GM18873 (cell line): ENCODE results near the gene LAMA2.
"Not testable (repeated sequence)": the region's sequence is repeated elsewhere in the genome, so short reads cannot be mapped to it uniquely, and the experiment has no call there.

Source experiments
- ATAC-seq: cut with Tn5 transposase; IDR thresholded peaks from one replicate; pipeline ENCODE4 v1.9.1; 2021; ENCODE audit warnings: mild to moderate bottlenecking, moderate library complexity, moderate number of reproducible peaks; ENCODE audit not compliant: unreplicated experiment, low FRiP score

The LAMA2 gene

DNA sequence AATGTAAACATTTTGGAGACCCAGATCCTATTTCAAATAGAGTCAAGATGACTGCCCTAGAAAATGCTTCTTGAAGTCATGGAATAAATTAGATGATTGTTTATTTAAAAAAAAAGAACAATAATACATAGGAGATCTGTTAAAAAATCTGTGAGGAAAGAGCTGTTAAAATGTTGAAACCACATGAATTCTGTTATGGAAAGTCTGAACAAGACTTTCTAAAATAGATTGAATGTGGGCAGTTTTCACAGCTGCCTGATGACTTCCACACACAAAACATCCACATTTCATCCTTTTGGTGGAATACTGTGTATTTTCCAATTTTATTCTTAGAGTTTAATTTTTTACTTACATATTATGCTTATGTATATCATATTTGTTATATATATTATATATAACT, 186.1 kb downstream of the LAMA2 start:
- ATAC-seq, result no peak

DNA sequence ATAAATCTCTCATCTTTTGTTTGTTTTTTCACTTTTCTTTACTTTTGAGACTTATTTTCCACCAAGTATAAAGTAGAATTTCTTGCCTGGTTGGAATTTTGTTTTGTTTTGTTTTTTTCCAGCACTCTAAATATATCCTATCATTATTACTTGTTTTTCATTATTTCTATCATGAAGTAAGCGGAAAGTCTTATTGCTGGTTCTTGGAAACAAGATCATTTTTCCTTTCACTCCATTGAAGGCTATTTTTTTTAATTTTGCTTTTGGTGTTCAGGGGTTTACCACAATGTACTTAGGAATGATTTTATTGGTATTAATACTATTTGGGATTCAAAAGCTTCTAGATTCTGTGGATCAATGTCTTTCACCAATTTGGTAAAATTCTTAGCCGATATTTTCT, 190.1 kb downstream of the LAMA2 start:
- no peak for ATAC-seq

DNA sequence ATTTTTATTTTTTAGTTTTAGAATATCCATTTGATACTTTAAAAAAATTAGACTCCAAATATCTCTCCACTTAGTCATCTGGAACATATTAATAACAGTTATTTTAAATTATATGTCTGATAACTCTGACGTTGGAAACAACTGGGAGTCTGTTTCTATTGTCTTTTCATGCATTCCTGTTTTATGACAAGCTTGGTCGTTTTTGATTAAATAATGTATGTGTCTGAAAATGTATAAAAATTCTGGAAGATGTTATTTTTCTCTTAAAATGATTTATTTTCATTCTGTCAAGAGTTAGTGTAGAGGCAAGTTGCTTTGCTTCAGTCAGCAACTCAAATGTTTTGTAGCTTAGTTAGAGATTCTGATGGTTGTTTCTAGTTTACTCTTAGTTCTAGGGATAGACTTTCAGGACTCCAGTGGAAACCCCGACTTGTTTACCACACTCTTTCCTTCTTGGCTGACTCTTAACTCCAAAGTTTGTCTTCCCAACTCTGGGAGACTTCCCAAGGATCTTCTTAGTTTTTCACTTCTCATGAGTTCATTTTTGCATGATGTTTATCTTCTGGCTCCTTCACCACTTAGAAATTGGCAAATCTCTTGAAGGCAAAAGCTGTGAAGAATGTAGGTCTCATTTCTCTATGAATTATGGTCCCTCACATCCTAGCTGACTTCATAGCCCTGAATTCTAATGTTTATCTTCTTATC, 190.9 kb downstream of the LAMA2 start:
- no peak for ATAC-seq

DNA sequence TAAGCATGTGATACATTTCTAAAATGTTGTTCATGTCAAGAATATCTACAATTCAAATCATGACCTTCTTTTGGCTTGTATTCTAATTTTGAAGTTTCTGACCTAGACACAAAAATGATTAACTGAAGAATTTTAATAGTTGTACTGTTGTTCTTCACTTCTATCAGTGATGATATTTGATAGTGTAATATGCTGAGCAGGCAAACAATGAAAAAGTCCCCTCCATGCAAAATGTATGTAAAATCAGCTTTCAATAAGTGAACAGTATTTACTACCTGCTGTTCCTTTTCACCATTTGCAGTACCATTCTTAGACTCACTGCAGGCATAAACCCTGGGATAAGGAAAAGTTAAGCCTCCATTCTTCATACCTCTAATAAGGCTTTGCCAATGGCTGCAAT, 201.5 kb downstream of the LAMA2 start:
- ATAC-seq, result no peak

DNA sequence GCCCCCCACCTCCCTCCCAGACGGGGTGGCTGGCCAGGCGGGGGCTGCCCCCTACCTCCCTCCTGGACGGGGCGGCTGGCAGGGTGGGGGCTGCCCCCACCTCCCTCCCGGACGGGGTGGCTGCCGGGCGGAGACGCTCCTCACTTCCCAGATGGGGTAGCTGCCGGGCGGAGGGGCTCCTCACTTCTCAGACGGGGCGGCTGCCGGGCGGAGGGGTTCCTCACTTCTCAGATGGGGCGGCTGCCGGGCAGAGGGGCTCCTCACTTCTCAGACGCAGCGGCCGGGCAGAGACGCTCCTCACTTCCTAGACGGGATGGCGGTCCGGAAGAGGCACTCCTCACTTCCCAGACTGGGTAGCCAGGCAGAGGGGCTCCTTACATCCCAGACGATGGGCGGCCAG, 205.5 kb downstream of the LAMA2 start:
- ATAC-seq, result not testable (repeated sequence)

DNA sequence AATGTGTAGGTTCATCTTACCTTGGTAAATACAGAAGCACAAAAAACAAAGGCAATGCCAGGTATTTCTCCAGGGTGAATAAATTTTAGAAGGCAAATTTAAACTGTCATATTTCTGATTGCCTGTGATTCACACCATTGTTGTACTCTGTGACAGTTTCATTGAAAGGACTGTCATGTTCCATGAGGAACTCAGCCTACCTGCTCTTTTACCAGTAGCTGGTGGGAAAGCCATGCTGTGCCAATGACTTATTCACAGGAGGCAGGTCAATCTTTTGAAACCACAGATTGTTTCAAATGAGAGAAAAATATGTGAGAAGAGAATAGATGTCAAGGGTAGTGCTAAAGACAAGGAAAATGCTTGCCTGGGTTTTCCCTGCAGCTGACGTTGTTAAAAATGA, 206.4 kb downstream of the LAMA2 start:
- ATAC-seq, result no peak

DNA sequence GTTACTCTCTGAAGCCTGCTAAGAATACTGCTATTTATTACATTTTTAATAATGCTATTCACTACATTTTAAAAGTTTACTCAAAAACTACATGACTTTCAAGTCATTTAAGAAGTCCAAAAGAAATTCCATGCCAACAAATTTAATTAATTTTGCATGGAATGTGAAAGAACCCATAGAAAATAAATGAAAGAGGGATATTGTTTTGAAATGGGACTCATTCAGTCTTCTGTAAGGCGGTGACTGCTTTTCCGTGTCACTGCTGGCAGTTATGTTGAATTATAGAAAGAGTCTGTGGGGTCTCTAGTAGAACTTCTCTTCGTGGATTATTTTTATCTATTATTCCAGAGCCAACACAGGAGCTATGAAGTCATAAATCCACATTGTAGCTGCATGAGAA, 211.2 kb downstream of the LAMA2 start:
- ATAC-seq, result no peak

DNA sequence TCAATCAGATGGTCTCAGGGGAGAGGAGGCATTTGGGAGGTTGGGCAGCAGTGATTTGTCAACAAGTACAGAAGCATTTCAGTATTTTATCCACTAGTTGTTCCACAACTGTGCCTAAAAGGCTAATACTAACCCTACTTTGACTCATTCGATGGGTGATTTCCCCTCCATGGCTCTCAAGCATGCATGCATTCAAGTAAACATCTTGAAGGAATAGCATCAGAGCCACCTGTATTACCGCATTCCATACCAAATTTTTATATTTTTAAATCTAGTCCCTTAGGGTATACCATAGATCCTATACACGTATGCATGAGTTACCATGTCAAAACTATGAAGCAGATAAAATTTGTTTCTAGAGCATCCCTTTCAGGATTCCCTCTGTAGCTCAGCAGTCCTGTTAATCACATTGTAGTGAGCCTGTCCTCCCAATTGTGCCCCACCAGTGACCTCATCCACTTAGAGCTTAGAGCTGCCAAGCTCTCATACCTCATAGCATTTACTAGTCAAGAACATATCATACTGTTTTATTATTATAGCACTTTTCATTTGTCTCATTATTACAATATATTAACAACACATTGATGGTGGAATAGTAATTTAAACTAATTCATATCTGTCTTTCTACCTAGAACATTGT, 213.8 kb downstream of the LAMA2 start:
- ATAC-seq, result no peak

DNA sequence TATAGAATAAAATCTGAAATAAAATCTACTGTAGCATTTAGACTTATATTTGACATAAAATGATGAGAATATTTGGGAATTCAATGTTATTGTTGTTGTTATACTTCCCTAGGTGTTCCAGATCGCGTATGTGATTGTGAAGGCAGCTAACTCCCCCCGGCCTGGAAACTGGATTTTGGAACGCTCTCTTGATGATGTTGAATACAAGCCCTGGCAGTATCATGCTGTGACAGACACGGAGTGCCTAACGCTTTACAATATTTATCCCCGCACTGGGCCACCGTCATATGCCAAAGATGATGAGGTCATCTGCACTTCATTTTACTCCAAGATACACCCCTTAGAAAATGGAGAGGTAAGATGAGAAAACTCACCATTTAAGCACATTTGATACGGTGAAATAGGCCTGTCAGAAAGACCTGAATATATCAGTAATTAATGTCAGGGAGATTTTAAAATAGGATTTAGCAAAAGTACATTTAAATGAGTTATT, 215.2 kb downstream of the LAMA2 start:
- no peak for ATAC-seq

DNA sequence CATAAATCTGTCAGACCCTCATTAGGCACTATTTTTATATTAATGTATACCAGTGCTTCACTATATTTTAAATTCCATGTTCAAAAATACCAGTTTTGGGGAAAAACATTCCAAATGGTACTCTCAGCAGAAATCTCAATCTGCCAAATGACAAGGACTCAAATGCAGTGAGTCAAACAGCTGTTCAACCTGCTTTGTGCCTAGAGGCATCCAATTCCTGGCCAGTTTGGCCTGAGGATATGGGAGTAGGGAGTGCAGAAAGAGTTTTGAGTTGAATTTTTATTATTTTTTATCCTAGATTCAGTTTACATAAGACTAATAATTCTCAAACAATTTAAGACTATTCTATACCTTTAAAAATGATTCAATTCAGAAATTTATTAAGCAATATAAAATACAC, 216.8 kb downstream of the LAMA2 start:
- no peak for ATAC-seq

DNA sequence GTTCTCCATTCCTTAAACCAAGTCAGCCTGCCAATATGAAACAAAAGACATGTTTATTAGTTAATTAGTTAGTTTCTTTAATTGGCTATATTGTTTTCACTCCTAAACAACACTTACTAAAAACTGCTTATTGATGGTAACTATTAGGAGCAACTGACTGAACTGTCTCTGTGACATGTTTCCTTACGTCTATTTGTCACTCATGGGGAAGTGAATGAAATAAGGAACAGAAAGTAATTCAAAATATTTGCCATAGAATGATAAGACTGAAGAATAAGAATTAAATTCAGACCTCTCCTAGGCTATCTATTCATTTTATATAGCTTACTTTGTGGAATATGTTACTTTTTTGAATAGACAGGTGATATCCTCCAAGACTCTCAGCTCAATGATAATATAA, 217.2 kb downstream of the LAMA2 start:
- ATAC-seq, result no peak

DNA sequence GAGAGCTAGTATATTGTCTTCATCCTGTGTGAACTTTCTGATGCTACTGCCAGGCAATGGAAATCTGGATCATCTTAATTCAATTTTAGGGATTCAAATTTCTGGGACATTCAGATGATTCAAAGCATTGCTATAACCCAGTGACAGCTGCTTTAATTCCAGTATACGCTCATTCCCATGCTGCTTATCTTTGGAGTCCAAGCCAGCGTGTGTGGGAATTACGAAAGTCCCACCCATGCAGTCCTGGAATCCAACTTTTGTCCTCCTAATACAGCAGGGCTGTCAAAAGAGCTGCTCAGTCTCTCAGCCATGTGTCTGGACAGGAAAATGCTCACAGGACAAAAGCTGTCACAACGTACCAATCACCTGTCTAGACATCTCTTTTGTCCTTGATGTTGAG, 219.8 kb downstream of the LAMA2 start:
- no peak for ATAC-seq

DNA sequence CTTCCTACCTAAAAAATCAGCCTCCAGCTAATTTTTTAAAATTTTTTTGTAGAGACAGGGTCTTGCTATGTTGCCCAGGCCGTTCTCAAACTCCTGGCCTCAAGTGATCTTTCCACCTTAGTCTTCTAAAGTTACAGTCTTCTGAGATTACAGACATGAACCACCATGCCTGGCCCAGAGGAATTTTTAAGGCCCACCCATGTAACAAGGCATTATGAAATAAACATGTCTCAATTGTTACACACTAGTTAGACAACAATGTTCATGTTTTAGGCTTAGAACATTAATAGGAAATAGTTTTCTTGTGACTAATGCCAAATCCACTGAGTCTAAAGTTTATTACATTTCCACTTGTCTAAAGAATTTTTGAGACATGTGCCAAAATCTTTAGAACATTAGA, 221.2 kb downstream of the LAMA2 start:
- ATAC-seq, result no peak

DNA sequence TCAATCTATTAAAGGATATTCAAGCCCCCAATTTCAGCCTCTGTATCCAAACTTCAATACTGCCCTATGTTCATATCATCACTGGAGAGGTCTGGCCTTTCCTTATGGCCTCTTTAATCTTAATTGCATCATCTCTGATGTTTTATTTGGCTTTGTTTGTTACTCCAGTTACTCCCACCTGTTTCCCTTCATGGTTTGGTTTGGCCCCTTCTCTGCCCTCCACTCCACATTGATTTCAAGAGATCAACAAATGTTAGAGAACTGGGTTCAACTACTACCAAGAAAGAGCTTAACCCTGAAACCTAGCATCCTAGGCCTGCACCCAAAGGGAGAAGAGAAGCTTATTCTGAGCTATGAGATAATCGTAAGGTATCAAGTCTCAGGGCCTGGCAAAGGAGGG, 221.6 kb downstream of the LAMA2 start:
- ATAC-seq, result no peak

DNA sequence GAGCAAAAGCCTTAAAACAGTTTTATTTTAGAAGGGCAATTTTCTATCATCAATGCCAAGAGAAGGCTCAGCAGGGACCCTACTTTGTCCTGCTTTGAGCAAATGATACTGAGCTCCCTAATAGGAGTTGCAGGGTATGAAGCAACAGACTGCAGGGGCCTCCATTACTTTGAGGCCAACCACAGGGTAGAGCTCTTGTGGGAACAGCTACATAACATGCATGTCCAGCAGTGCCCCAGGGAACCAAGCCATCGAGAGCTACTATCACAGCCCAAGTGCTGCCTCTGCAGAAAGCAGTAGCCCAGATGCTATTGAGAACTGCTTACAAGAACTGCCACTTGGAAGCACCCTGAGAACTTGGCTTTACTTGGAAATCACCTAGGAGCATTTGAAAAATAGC, 222.1 kb downstream of the LAMA2 start:
- ATAC-seq, result no peak

DNA sequence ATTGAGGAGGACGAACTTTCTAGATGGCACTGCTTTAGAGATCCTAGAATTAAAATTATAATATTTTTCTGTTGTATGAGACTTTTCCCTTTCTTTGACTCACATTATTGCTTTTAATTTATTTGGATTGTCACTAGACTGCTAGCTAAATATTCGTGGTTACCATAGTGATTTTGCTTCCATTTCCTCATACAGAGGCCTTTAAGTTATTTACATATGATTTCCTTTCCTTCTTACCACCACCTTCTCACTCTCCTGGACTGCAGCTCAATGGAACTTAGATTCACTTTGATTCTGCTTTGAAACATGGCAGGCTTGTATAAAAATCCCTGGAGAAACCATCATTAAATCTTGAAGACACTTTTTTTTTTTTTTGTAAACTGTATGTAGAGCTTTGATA, 222.9 kb downstream of the LAMA2 start:
- ATAC-seq, result no peak

DNA sequence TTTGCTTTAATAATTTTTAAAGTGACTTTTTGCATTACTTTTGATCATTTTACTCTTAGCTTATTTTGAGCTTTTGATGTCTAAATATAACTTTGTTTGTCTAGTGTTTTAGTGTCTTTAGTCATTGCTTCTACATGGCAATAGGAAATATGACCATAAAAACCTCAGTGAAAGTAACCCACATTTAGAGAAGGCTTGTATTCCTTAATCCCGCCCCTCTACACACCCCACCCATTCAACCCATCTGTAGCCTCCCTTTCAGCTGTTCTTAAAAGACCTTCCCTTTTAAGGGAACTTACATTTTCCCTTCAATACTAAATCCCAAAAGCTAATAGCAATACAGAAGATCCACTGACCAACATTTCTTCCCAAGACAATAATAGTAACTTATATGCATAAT, 225.4 kb downstream of the LAMA2 start:
- ATAC-seq, result no peak

DNA sequence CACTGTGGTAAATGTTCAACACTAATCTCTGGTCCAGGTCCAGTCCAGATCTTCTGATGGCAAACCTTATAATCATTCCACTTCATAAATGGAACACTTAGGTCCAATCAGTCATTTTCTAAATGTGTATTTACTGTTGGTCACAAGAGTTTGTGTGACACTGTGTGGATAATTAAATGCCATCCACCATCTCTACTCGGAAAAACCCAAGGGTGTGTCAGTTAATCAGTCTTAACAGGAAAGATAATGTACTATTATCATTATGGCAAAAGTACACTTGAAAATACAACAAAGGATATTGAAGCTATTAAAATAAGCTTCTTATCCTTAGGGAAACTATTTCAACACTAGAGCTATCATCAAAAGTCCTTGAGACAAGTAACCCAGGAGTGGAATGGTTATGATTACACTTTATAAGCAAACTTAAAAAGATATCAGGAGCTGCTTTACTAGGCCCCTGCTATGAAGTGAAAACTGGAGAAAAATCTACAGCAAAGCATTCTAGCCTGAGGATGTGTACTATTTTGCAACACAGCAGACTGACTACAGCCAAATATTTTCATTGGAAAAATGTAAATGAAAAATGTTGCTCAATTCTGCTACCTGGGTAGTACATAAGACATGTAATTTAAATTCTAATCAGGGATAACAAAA, 227.9 kb downstream of the LAMA2 start:
- no peak for ATAC-seq

DNA sequence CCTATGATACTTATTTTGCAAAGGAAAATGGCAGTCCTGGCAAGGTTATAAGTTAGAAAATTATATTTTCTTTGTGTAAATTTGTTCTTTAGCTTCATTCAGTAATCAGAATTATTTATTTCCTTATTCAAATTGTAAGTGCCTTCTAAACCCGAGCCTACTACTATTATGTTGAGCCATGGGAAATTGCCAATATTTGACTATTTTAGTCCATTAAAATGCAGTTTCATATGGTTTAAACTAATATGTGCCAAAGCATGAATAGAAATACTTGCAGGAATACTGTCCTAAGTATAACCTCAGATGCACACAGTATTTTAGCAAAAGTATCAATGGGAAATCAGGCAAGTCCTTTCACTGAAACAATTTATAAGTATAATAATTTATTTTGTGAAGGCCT, 228.4 kb downstream of the LAMA2 start:
- ATAC-seq, result no peak

DNA sequence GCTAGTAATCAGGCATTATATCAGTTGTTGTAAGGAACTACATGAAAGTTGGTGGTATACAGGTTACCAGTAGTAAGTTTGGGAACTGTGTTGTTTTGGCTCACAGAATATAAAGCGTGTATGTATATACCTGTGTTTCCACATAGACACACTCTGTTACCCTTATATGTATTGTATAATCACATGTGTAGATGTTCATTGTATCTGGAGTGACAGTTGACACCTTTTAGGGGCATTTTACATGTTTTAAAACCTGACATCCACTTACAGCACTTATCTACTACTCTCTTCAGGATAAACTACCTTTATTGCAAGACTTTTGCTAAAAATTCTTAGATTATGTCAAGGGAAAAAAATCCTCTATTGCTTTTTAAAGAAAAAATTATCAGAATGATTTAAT, 228.9 kb downstream of the LAMA2 start:
- ATAC-seq, result no peak

DNA sequence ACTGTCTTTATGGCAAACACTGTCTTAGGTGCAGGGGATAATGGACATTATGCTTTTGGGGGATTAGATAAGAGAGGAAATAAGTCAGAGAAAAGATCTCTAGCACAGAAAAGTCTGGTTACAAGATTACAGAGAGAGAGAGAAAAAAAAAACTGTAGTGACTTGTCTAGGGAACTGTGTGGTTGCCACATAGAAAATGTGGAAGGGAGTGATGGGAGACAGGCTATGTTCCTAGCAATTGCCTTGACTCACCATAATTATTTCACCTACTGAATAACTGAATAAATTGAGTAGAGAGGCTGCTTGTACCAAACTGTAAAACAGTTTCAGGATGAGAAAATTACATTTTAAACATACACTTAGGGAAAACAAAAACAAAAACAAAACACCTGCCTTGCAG, 229.7 kb downstream of the LAMA2 start:
- ATAC-seq, result no peak

DNA sequence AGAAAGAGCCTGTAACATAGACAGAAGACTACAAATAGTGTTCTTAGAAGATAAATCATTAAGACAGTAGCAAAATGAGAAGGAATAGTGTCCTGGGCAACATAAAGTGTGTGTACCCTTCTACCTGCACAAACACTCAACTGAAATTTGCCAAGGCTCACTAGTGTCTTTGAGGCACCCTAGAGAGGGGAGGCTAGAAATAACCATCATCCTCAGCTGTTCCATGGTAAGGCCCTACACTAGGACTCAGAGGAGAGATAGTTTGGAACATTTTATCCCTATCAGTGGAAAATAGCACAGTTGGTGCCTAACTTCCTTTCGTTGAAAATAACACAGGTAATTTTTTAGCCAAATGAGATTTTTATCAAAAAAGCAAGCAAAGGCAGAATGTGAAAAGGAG, 230.7 kb downstream of the LAMA2 start:
- no peak for ATAC-seq
